Lower lobe of right lung (tissue), 2 donors: ENCODE results near the gene STK32C. TPM values are rescaled to one million over a fixed set of nuclear protein-coding genes. Genes with fewer than 3 reads are reported as not detected.
"Not testable (repeated sequence)": the region's sequence is repeated elsewhere in the genome, so short reads cannot be mapped to it uniquely, and the experiment has no call there.

ENCODE experiments used
- ATAC-seq, 2 donors: fragments of 200-7000 bp; cut with Tn5 transposase; one replicate each; pipeline ENCODE4 v1.9.1; 2020 to 2022; ENCODE audit warnings: mild to moderate bottlenecking in 2 of 2, moderate library complexity in 2 of 2
- DNase-seq: peaks from one replicate; pipeline ENCODE4 v3.0.0-alpha.2; 2020
- H3K27ac ChIP-seq: fragments of 200-600 bp; one replicate; pipeline ENCODE4 v1.8.0; 2022
- H3K27me3 ChIP-seq: fragments of 200-600 bp; one replicate; pipeline ENCODE4 v1.8.0; 2022; ENCODE audit warnings: low read depth
- H3K36me3 ChIP-seq: fragments of 200-600 bp; one replicate; pipeline ENCODE4 v1.8.0; 2022; ENCODE audit warnings: mild to moderate bottlenecking
- H3K4me1 ChIP-seq: fragments of 200-600 bp; one replicate; pipeline ENCODE4 v1.8.0; 2022
- H3K4me3 ChIP-seq: fragments of 200-600 bp; one replicate; pipeline ENCODE4 v1.8.0; 2022; ENCODE audit warnings: mild to moderate bottlenecking
- H3K9me3 ChIP-seq: fragments of 200-600 bp; one replicate; pipeline ENCODE4 v1.8.0; 2022
- CTCF ChIP-seq: fragments of 200-600 bp; IDR thresholded peaks from one replicate; pipeline ENCODE4 v1.8.0; 2022; ENCODE audit warnings: antibody characterized with exemption, mild to moderate bottlenecking
- intact Hi-C: fragments of 100-400 bp; cut with DNase I; formaldehyde crosslinking; loops from one replicate; pipeline ENCODE4 v1.11.0; 2022
- total RNA-seq: library from RNA; stranded (reverse); fragmentation: NEBNext Ultra II Directional; extraction: Animal tissue kit (Norgen Biotek cat#: 25700); gene quantifications from one replicate; pipeline ENCODE4 v1.2.1, GENCODE V29; 2021
- donor health status: DM: no; HTN: yes; CAD: no; lungs with severe emphysema.

Gene STK32C
- total RNA-seq, 1 donor from 2014 or later, result 14.1 TPM

GRCh38 chr10:132270256-132270655, 37.5 kb downstream of the STK32C start:
- Histone ChIP-seq H3K4me1 (peaks cover 10% of the 10 kb centered on the region), H3K27ac (no peak overlapping the region), H3K27me3 (no peaks in the 10 kb centered on the region), H3K9me3 (no peaks in the 10 kb centered on the region), H3K36me3 (no peaks in the 10 kb centered on the region), H3K4me3 (no peak overlapping the region)
- intact Hi-C loops, result no loop called here
- ATAC-seq, result no peak
- peak; percentile 27 for DNase-seq
- TF ChIP-seq CTCF, result no peak

GRCh38 chr10:132269266-132270230, 38.2 kb downstream of the STK32C start:
- Histone ChIP-seq H3K36me3 (no peaks in the 10 kb centered on the region), H3K4me1 (peaks cover 10% of the 10 kb centered on the region), H3K27me3 (no peaks in the 10 kb centered on the region), H3K27ac (no peak overlapping the region), H3K9me3 (no peaks in the 10 kb centered on the region), H3K4me3 (no peak overlapping the region)
- intact Hi-C loops, result no loop called here
- peak; percentile 19 for DNase-seq
- TF ChIP-seq CTCF, result no peak
- ATAC-seq, result no peak

- H3K9me3 ChIP-seq, H3K27ac ChIP-seq, ATAC-seq, H3K36me3 ChIP-seq, H3K27me3 ChIP-seq, intact Hi-C loops, H3K4me3 ChIP-seq: not testable (repeated sequence)
- peaks cover 10% of the 10 kb centered on the region for H3K4me1 ChIP-seq
- peak; percentile 26 for DNase-seq
These were observed 39.8 kb downstream of the STK32C start for GRCh38 chr10:132267916-132268315.

GRCh38 chr10:132266594-132267161, 41.1 kb downstream of the STK32C start:
- Histone ChIP-seq H3K27ac (no peak overlapping the region), H3K36me3 (no peaks in the 10 kb centered on the region), H3K4me3 (no peak overlapping the region), H3K4me1 (no peaks in the 10 kb centered on the region), H3K27me3 (no peaks in the 10 kb centered on the region), H3K9me3 (no peaks in the 10 kb centered on the region)
- no peak for TF ChIP-seq CTCF
- ATAC-seq, result no peak
- DNase-seq, result peak; percentile 39
- intact Hi-C loops, result no loop called here

- H3K27me3 ChIP-seq, result no peaks in the 10 kb centered on the region
- no peaks in the 10 kb centered on the region for H3K36me3 ChIP-seq
- no peak for TF ChIP-seq CTCF
- no peak overlapping the region for H3K4me3 ChIP-seq
- intact Hi-C loops, result no loop called here
- H3K27ac ChIP-seq, result no peak overlapping the region
- no peaks in the 10 kb centered on the region for H3K9me3 ChIP-seq
- peak in 1 of 2 donors; percentile 12 for ATAC-seq
- H3K4me1 ChIP-seq, result no peaks in the 10 kb centered on the region
- peak; percentile 27 for DNase-seq
These were observed 41.8 kb downstream of the STK32C start for GRCh38 chr10:132265890-132266496.
